Stomach (tissue), 4 donors: ENCODE results near the gene PUM2.

Source experiments
- CTCF ChIP-seq, 7 experiments: fragments of 450-650 bp in 4 of 7; fragments of 200-600 bp in 3 of 7; sonication (generic) in 3 of 7; IDR thresholded peaks; one replicate each; pipeline ENCODE4 v1.5.1; 2016 to 2019; ENCODE audit warnings: antibody characterized with exemption in 7 of 7, control low read depth in 2 of 7, mild to moderate bottlenecking in 1 of 7
- POLR2A ChIP-seq, 4 donors: fragments of 450-650 bp; IDR thresholded peaks; one replicate each; pipeline ENCODE4 v1.6.1; 2016; ENCODE audit warnings: antibody characterized with exemption in 4 of 4, control low read depth in 2 of 4, mild to moderate bottlenecking in 1 of 4, moderate library complexity in 1 of 4

GRCh38 chr2:20229322-20230113 is 121.1 kb downstream of the PUM2 start:
- TF ChIP-seq CTCF (IDR thresholded peaks at IDR 0.05) (no peak), POLR2A (IDR thresholded peaks at IDR 0.05) (no peak)
